GM19328 (cell line): ENCODE measurements around the gene PRKN.

ENCODE experiments used
- ATAC-seq: cut with Tn5 transposase; IDR thresholded peaks from one replicate; pipeline ENCODE4 v1.9.1; 2021; ENCODE audit warnings: mild to moderate bottlenecking, moderate library complexity; ENCODE audit not compliant: unreplicated experiment

Gene PRKN

DNA sequence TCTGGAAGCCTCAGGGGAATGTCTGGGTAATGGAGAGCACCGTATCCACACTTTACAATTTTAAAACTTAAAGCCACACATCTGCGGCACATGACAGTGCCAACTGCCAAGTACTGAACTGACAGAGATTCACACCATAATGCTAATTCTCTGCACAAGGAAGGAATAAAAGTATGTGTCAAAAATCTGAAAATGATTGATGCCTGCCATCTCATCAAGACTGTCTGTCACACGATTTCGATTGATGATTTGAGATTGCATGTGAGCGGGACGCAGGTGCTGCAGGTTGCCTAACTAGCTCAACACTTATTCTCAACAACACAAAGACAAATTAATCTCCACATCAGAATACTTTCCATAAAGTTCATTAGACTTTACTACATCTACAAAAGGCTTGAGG is 391.2 kb downstream of the PRKN start:
- no peak for ATAC-seq

DNA sequence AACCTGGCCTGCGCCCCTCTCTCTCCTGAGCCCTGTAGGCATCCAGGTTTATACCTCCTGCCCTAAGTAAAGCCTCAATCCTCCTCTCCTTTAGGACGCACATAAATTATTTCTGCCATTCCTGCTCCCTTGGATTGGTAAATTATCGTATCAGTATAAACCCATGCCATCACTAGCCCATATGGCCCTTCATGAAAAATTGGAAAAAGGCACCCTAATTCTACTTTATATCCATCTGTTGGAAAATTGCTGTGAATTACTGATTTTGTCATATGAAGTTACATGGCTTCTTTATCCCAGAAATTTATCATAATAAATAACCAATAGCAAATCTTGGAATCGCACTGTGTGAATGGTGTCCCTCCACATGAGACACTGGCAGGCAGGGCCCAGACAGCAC is 395.2 kb downstream of the PRKN start:
- ATAC-seq = no peak

DNA sequence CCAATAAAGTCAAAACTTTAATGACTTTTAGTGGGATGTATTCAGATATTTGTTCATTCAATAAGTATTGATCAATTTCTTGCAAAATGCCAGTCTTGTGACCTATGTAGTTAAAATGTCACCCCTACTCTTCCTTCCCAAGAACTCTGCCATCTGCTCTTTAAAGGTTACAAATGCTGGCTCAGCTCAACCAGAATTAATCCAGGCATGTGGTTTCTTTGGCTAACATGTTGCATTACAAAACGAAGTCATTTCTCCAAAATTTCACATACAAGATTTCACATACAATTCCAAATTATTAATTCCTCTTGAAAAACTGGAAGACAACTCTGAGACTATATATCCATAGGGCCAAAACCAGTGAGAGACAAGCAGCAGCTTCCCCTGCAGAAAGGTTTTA is 395.7 kb downstream of the PRKN start:
- ATAC-seq = no peak

DNA sequence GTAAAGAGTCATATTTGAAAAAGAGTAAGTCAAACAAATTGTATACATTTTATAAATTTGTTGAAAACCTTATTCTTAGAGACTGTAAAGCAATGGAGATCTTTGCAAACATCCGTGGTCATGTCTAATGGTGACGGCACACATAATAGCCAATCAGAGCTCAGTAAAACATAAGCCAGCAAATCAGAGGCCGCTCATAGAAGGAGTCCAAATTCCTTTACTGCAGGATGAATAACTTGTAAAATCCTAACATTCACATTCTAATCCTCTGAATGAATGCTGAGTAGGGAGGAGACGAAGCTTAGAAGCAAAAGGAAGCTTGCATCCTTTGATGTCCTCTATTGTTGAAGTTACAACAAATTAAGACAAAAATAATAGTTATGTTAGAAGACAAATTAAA is 401.7 kb downstream of the PRKN start:
- ATAC-seq = no peak

DNA sequence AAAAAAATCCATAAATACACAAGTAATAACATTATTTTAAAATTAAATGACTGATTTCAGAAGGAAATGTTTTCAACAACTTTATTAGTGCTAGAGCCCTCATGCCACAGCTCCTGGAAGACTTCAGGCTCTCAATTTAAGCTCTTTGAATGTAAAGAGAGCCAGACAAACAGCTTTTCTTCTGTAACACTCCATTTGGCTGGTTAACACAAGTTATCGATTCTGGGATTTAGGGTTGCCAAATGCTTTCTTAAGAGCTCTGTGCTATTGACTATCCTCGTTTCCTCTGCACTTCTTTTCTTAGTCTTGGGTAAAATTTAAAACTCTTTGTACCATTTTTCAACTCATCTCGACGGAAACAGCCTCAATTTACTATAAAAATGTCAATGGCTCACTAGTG is 402.5 kb downstream of the PRKN start:
- ATAC-seq = no peak

DNA sequence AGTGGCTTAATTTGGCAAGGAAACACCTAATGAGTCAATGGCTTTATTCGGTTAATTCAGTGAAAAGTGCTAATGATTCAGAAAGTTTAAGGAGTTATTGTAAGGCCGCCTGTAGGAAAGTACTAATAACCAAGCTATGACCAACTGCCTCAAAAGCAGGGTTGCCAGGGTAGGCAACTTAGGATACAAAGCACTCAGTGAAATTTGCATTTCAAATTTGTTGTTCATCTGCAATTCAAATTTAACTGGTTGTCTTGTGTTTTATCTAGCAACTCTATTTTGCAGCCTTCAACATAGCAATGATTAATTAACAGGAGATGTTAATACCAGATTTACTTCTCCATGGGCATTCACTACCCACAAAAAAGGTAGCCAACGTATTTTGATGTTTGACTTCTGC is 412.3 kb downstream of the PRKN start:
- no peak for ATAC-seq

DNA sequence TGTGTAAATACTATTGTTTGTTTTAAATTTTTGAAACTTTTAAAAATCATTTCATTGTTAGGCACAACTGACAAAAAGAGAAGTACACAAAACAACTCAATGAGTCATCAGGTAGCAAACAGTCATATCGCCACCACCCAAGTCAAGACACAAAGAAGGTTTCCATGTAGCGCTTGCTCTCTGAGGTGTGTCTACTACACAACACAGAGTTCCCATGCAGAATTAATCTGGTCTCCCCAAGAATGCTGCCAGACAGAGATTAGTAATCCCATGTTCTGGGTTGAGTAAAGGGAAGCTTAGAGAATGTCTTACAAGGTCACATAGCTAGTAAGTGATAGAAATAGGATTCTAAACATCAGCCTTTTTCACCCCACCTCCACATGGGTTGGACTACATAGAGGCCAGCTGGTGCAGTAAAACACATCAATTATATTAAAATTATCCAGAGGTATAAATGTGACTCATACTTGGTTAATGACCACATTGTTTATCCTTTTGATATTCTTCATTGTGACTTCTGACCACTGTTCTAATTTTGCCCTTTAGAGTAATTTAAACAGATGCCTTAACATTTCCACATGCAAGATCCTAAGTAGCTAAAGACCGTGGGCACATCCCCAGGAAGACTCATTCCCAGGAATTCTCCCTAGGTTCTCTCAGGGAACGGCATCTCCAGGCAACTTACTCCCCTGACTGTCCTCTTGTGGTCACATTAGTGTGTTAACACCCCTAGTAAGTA is 413.5 kb downstream of the PRKN start:
- ATAC-seq = no peak

DNA sequence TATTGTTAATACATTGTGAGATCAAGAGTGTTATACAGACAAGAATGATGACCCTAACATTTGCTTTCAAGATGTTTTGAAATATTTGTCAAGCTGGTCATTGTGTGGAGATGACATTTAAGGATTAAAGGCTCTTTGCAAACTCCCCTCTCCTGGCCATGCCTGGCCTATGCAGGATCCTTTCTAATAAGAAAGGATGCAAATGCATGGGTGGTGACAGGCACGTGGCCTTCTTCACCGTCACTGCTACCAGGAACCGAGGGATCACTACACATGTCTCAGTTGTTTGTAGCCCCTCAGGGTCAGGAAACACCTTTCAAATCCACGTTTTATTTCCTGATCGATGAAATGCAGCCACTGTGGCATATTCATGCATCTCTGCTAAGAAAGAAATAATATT is 419.7 kb downstream of the PRKN start:
- ATAC-seq = no peak

DNA sequence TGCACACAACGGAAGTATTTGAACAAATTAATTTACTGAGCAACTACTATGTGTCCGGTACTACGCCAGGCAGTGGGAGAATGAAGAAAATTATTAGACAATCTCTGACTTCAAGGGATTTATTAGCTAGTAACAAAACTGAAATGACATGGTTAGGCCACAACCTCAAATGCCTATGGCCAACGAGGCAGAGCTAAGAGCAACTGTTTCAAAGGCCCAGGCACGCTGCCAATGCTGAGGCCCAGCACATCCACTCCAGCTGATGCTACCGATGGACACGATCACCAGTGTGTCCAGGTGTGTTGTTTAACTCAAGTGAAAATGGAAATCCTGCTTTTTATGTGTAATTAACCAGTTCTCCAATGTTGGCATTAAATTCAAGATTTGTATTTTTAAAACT is 420.9 kb downstream of the PRKN start:
- ATAC-seq = no peak

DNA sequence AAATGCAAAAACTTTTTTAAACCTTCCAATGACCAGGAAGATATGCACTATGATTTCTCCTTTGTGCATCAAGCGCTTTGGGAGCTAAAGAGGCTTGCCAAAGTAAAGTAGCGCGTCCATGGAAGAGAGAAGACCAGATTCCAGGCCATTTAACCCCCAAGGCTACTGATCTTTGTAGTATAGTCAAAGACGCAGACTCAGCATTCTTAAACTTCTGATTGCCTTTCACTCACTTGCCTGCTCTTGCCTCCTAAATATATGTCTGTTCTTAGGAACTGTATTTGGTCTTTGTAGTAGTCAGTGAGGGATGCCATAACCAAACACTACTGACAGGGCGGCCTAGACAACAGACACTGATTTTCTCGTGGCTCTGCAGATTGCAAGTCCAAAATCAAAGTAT is 426.4 kb downstream of the PRKN start:
- ATAC-seq = no peak

DNA sequence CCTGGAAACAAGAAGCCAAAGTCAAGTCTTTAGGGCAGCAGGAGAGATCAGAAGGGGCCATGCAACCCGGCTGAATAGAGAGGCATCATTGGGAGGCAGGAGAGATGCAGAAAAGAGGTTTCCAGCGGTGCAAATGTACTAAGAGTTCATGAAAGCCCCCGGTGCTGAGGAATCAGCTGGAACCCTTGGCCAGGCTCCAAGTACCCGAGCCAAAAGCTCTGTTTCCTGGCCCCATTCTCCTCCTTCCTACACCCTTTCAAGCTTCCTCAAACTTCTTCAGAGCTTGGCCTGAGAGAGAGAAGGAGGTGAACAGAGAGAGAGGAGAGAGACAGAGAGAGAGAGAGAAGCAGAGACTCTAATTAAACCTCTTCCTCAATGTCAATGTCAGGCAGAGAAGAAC is 433.5 kb downstream of the PRKN start:
- no peak for ATAC-seq

DNA sequence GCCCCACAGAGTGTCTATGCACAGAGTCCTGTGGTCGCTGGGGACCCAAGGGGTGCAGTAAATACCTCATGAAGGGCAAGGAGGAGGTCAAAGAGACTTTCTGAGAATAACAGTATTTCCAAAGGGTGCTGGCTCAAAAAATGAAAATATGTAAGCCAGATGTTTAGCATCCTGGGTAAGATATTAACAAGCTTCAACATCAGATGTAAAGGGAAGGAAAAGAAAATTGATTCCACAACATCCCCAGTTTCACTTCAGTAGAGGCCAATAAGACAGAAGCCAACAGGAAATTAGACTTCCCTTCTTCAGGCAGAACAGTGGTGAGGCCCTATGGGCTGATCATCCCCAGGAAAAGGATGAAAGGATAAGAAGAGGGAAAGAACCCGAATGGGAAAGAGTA is 434.7 kb downstream of the PRKN start:
- no peak for ATAC-seq

DNA sequence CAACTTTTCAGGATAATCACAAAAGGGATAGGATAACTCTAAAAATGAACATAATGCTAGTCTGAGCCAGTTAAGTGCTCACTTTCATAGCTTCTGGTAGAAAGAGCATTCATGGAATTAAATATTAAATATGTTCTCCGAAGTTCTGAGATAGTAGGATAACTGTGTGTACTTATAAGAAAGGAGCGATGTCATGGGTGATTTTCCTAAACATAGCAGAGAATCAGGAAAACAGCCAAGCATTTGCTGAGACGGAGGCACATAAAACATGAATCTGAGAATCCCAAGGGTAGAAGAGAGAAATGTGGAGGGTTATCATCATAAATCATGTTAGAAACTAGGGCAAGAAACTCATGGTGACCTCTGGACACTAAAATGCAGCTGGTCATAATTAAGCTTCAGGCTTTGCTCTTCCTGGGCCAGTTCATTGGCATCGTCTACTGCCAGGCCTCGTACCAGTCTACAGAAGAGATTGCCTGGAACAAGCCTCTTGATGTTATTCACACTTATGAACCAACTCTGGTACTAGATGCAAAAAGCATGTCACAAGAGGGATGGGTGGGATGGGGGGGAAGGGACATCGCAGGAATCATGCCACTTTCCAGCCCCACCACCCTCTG is 436.6 kb downstream of the PRKN start:
- no peak for ATAC-seq

DNA sequence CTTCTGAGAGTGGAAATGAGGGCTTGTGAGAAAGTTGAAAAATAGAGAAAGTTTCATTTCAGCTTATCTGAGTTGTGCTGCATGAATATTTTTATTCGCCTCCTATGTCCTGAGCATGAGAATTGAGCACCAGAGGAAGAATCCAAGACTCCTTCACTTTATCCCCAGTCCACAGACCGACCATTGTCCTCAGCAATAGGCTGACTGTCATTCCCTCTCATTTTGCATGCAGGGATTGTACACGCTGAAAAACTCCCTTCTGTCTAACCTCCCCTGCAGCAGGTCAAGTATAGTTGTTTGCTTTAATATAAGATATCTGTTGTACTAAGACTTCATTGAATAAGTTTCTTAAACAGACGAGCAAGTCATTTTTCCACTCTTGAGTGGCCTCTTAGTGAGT is 437.6 kb downstream of the PRKN start:
- no peak for ATAC-seq

DNA sequence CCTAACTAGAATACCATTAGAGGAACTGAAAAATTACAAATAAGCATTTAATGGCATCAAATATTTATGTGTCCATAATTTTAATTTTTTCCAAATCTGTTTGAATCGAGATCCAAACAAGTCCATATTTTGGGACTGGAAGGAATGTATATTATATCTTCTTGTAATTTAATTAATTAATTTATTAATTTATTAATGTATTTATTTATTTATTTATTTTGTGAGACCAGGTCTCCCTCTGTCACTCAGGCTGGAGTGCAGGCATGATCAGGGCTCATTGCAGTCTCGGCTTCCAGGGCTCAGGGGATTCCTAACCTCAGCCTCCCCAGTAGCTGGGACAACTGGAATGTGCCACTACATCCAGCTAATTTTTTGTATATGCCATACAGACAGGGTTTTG is 453.6 kb downstream of the PRKN start:
- ATAC-seq = no peak

DNA sequence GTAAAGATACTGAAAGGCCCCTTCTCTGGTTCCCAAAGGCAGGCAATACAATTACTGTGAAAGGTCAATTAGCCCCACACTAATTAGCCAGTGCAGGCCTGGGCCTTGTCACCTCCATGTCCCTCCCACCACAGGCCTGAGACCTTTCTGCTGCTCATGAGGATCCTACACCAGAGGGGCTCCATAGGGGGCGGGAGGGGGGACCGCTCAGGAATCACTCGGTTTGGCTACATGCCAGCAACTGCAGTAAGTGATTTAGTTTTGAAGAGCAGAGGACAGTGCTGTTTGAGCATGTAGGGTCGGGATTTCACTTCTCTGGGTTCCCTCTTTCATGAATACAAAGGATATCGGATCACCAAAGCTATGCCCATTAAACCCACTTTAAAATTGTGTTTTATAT is 455.6 kb downstream of the PRKN start:
- ATAC-seq = no peak

DNA sequence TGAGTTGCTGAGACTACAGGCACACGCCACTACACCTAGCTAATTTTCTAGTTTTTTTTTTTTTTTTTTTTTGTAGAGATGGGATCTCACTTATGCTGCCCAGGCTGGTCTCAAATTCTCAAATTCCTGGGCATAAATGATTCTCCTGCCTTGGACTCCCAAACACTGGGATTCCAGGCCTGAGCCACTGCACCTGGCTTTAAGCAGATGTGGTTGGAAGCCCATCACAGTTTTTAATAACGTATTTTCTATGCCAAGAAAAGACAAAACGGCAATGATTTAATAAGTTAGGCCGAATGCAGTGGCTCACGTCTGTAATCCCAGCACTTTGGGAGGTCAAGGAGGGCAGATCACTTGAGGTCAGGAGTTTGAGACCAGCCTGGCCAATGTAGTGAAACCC is 456.6 kb downstream of the PRKN start:
- ATAC-seq = no peak

DNA sequence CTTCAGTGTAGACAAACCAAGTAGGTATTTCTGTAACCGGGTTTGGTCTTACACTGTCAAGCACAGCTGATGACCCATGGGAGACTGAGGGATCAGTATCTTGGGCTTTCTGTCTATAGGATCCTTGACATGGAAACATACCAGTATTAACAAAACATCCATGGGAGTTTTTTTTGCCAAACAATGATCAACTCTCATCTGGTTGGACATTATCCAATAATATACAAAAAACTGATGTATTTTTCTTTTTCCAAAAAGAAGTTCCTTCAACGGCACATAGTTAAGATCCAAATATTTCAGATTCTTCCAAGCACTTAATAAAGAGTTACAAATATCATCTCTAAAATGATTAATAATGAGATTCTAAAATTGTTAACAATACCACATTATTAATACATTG is 459.9 kb downstream of the PRKN start:
- no peak for ATAC-seq

DNA sequence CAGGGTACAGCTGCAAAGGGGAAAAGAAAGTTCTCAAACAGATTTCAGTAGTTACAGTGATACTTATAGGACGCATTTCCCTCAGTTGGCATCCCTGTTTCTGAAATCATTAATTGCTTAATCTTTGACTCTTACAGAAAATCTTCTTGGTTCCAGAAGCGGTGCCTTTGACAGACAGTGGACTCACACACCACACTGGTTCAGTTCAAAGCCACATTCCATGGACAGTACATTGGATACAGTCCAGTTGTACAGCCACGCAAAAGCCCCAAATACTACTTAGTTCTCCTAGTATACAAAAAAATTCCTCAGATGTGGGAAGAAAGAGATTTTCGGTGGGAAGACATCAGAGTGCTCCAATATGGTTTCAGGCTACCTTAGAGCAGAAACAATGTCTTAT is 460.4 kb downstream of the PRKN start:
- ATAC-seq = no peak

DNA sequence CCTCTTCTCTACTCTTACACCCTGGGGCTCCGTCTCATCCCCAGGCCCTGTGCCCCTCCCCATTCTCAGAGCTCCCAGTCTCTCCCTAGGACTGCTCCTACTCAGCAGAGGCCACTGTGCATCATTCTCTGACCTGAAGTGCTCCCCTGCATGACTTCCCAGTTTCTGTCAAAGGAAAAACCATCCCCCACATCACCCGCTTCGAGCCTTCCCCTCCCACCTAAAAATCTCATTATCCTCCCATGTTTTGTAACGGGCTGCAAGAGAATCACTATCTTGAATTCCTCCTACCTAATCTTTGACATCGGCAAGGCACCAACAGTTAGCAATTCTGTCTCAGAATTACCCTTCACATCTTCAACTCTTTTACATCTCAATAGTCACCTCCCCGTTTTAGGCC is 463.0 kb downstream of the PRKN start:
- ATAC-seq = no peak

DNA sequence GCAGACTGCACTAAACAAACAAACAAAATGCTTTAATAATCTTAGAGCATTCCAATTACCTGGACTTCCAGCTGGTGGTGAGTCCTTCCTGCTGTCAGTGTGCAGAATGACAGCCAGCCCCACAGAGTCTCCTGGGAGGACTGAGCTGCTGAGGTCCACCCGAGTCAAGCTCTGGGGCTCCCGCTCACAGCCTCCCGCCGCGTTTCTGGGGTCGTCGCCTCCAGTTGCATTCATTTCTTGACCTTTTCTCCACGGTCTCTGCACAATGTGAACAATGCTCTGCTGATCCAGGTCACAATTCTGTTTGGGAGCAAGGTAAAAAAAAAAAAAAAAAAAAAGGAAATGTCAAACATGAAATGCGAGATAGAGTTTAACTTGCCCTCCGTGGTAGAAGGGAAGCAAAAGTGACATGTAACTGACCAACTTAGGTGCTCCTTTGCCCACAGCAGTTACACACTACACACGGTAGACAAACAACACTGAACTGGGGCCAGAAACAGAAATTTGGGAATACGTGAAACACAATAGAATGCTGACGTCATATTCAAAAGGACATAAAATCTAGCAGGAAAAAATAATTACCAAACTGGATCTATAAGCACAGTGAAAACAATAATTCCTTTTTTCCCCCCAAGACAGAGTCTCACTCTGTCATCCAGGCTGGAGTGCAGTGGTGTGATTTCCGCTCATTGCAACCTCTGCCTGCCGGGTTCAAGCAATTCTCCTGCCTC is 464.9 kb downstream of the PRKN start:
- ATAC-seq = no peak

DNA sequence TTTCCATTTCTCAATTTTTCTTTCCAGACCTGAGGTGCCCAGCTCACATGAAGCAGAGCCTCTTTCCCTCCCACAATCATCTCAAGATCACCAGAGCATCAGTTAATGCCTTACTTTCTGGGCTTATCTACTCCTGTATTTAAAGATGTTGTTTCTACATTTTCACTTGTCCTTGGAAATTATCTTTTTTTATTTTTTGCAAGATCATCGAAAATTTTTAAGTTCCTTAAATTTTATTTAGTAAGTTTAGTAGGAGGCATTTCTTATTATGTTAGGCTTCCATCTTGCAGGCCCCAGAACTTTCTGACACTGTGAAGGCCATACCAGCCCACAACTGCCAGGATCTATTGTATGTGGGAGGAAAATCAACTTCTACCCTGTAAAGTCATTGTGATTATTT is 466.0 kb downstream of the PRKN start:
- no peak for ATAC-seq
